ENCODE data around the gene ABCB9. TPM values are rescaled to one million over a fixed set of nuclear protein-coding genes. Genes with fewer than 3 reads are reported as not detected.
A peak's percentile ranks its signal among the peaks of the same experiment; 100 is the strongest.
"Not testable (repeated sequence)": the region's sequence is repeated elsewhere in the genome, so short reads cannot be mapped to it uniquely, and the experiment has no call there.

Gene ABCB9
- 1 to 10 TPM; 2.1 to 9.9 (median 4.3) TPM for total RNA-seq

- TF ChIP-seq POLR2A (IDR thresholded peaks at IDR 0.05) (peak in 1 of 4 donors; percentile 53), CTCF (IDR thresholded peaks at IDR 0.05) (peak in 1 of 6 experiments; percentile 6), EP300 (IDR thresholded peaks at IDR 0.05) (no peak), POLR2AphosphoS5 (IDR thresholded peaks at IDR 0.05) (peak in 1 of 2 donors; percentile 79)
- peak within 1 kb of the TSS; percentile 53 to 70 (median 56) for H3K4me3 ChIP-seq
- DNase-seq = peak; percentile 95 to 98
- no peaks in the 10 kb centered on the region for H3K27me3 ChIP-seq
- H3K9me3 ChIP-seq = no peaks in the 10 kb centered on the region
- H3K27ac ChIP-seq = peak within 1 kb of the TSS in 2 of 4 donors; percentile 65 to 69
- WGBS, 2 donors = 2 to 8% methylated on average over 11 to 24 of the region's 55 CpGs
- H3K4me1 ChIP-seq = peaks cover 15 to 46% (median 27%) of the 10 kb centered on the region in 4 donors
- peak; percentile 96 to 97 for ATAC-seq (ENCODE audit: low FRiP score in 2 of 2)
- H3K36me3 ChIP-seq = no peaks in the 10 kb centered on the region
Observed at GRCh38 chr12:122965851-122966742, at the start of gene ABCB9. ABCB9 (minus strand) TSS chr12:122966463; CDS start chr12:122960235, 6,228 bp downstream.

GRCh38 chr12:123014473-123014872 is 48.2 kb upstream of the ABCB9 start:
- not testable (repeated sequence) for H3K27me3 ChIP-seq; H3K27ac ChIP-seq; DNase-seq; ATAC-seq (ENCODE audit: low FRiP score in 2 of 2); H3K9me3 ChIP-seq; H3K4me3 ChIP-seq
- WGBS, 2 donors = 89 to 94% methylated on average over 4 of the region's 4 CpGs
- Histone ChIP-seq H3K36me3 (peaks cover 0 to 40% (median 22%) of the 10 kb centered on the region in 4 donors), H3K4me1 (peaks cover 0 to 11% (median 2%) of the 10 kb centered on the region in 4 donors)

GRCh38 chr12:123013185-123014095 is 47.2 kb upstream of the ABCB9 start:
- DNase-seq = no peak
- TF ChIP-seq POLR2A (IDR thresholded peaks at IDR 0.05) (no peak), POLR2AphosphoS5 (IDR thresholded peaks at IDR 0.05) (no peak), CTCF (IDR thresholded peaks at IDR 0.05) (no peak), EP300 (IDR thresholded peaks at IDR 0.05) (no peak)
- ATAC-seq (ENCODE audit: low FRiP score in 2 of 2) = peak in 1 of 2 donors; percentile 28

GRCh38 chr12:123011701-123012100 is 45.4 kb upstream of the ABCB9 start:
- H3K27me3 ChIP-seq = no peaks in the 10 kb centered on the region
- H3K4me3 ChIP-seq = no peak overlapping the region
- no peaks in the 10 kb centered on the region for H3K9me3 ChIP-seq
- H3K27ac ChIP-seq = no peak overlapping the region
- WGBS, 2 donors = 82 to 84% methylated on average over 3 to 6 of the region's 6 CpGs
- no peak for ATAC-seq (ENCODE audit: low FRiP score in 2 of 2)
- DNase-seq = no peak
- no peaks in the 10 kb centered on the region for H3K4me1 ChIP-seq
- H3K36me3 ChIP-seq = peaks cover 0 to 67% (median 40%) of the 10 kb centered on the region in 4 donors
- TF ChIP-seq EP300 (IDR thresholded peaks at IDR 0.05) = no peak
- TF ChIP-seq CTCF (IDR thresholded peaks at IDR 0.05) = no peak
- TF ChIP-seq POLR2AphosphoS5 (IDR thresholded peaks at IDR 0.05) = no peak

More at GRCh38 chr12:123013185-123014095, 47.2 kb upstream of the ABCB9 start:
- Histone ChIP-seq H3K4me3 (no peak overlapping the region), H3K27ac (no peak overlapping the region), H3K9me3 (no peaks in the 10 kb centered on the region), H3K27me3 (no peaks in the 10 kb centered on the region), H3K4me1 (peaks cover 0 to 2% (median 0%) of the 10 kb centered on the region in 4 donors), H3K36me3 (peaks cover 0 to 50% (median 27%) of the 10 kb centered on the region in 4 donors)
- WGBS, 2 donors = 88 to 94% methylated on average over 6 to 19 of the region's 19 CpGs

GRCh38 chr12:123010681-123011080 is 44.4 kb upstream of the ABCB9 start:
- TF ChIP-seq POLR2AphosphoS5 (IDR thresholded peaks at IDR 0.05) = no peak
- TF ChIP-seq POLR2A (IDR thresholded peaks at IDR 0.05) = no peak
- TF ChIP-seq EP300 (IDR thresholded peaks at IDR 0.05) = no peak
- no peak for TF ChIP-seq CTCF (IDR thresholded peaks at IDR 0.05)
- Histone ChIP-seq H3K27me3 (no peaks in the 10 kb centered on the region), H3K4me1 (no peaks in the 10 kb centered on the region), H3K4me3 (no peak overlapping the region), H3K36me3 (peaks cover 0 to 72% (median 40%) of the 10 kb centered on the region in 4 donors), H3K27ac (no peak overlapping the region), H3K9me3 (no peaks in the 10 kb centered on the region)
- DNase-seq (no peak), ATAC-seq (ENCODE audit: low FRiP score in 2 of 2) (no peak)
- WGBS, 2 donors = 91 to 93% methylated on average over 4 of the region's 4 CpGs

All from upper lobe of left lung (tissue), 6 donors.